Measurements from ENCODE around the gene MRPL22.

GRCh38 chr5:154937718-154938466, 3.0 kb upstream of the MRPL22 start, which contains the start of gene GEMIN5:
- no peak for TF ChIP-seq POLR2A (IDR thresholded peaks at IDR 0.05)
- TF ChIP-seq, protein P1, sequence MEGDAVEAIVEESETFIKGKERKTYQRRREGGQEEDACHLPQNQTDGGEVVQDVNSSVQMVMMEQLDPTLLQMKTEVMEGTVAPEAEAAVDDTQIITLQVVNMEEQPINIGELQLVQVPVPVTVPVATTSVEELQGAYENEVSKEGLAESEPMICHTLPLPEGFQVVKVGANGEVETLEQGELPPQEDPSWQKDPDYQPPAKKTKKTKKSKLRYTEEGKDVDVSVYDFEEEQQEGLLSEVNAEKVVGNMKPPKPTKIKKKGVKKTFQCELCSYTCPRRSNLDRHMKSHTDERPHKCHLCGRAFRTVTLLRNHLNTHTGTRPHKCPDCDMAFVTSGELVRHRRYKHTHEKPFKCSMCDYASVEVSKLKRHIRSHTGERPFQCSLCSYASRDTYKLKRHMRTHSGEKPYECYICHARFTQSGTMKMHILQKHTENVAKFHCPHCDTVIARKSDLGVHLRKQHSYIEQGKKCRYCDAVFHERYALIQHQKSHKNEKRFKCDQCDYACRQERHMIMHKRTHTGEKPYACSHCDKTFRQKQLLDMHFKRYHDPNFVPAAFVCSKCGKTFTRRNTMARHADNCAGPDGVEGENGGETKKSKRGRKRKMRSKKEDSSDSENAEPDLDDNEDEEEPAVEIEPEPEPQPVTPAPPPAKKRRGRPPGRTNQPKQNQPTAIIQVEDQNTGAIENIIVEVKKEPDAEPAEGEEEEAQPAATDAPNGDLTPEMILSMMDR (IDR thresholded peaks at IDR 0.05), result no peak
